GM13976 (cell line): ENCODE results near the gene CARD10.
"Not testable (repeated sequence)": the region's sequence is repeated elsewhere in the genome, so short reads cannot be mapped to it uniquely, and the experiment has no call there.

Experiments used
- DNase-seq: peaks from one replicate; pipeline ENCODE4 v3.0.0; 2012; ENCODE audit warnings: low spot score
- in situ Hi-C: fragments of 300-500 bp; cut with MboI; formaldehyde crosslinking; loops from one replicate; pipeline ENCODE4 v1.12.0; 2022; ENCODE audit warnings: low sequenced_read_pairs, mixed read lengths, inconsistent platforms; ENCODE audit not compliant: unreplicated experiment
- TF ChIP-seq, protein P1 (sequence below): IDR thresholded peaks from 2 replicates; pipeline ENCODE4 v1.5.1; 2012; ENCODE audit warnings: borderline replicate concordance, mild to moderate bottlenecking; ENCODE audit not compliant: insufficient read depth; ENCODE audit errors: extremely low read depth, missing control alignments, control extremely low read depth

Gene CARD10

DNA sequence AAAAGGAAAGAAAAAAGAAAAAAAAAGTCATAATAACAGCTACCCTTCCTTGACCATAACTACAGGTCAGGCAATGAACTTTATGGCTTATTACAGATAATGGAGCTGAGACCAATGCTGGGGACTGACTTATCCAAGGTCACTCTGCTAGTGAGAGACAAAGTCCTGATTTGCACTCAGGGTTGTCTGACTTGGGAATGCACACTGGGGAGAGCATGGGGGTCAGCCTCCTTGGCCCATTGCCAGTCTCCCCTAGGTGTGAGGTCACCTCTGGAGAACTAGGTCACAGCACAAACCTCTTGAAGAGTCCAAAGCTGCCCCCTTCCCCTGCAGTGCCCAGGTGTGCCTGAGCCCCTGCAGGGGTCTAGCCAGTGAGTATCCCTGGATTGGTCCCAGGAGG is 35.8 kb upstream of the CARD10 start:
- TF ChIP-seq, protein P1, sequence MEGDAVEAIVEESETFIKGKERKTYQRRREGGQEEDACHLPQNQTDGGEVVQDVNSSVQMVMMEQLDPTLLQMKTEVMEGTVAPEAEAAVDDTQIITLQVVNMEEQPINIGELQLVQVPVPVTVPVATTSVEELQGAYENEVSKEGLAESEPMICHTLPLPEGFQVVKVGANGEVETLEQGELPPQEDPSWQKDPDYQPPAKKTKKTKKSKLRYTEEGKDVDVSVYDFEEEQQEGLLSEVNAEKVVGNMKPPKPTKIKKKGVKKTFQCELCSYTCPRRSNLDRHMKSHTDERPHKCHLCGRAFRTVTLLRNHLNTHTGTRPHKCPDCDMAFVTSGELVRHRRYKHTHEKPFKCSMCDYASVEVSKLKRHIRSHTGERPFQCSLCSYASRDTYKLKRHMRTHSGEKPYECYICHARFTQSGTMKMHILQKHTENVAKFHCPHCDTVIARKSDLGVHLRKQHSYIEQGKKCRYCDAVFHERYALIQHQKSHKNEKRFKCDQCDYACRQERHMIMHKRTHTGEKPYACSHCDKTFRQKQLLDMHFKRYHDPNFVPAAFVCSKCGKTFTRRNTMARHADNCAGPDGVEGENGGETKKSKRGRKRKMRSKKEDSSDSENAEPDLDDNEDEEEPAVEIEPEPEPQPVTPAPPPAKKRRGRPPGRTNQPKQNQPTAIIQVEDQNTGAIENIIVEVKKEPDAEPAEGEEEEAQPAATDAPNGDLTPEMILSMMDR = no peak
- in situ Hi-C loops = no loop called here
- no peak for DNase-seq

DNA sequence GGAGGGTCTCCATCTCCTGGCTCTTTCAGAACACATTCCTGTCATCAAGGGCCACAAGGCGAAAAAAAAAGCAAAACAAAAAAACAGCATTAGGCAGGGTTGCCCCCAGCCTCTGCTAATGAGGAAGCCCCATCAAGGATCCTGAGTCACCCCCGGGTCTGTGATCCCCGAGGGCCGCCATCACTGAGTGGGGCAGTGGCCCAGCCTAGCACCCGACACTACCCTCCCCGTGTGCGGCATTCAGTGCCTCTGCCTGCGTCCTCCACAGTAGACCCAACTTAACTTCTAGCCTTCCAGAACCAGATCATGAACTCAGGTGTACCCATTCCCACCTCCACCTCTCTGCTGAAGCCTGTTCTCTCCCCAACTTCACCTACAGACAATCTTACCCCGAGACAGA is 34.5 kb upstream of the CARD10 start:
- TF ChIP-seq, protein P1 = no peak
- in situ Hi-C loops = no loop called here
- no peak for DNase-seq

DNA sequence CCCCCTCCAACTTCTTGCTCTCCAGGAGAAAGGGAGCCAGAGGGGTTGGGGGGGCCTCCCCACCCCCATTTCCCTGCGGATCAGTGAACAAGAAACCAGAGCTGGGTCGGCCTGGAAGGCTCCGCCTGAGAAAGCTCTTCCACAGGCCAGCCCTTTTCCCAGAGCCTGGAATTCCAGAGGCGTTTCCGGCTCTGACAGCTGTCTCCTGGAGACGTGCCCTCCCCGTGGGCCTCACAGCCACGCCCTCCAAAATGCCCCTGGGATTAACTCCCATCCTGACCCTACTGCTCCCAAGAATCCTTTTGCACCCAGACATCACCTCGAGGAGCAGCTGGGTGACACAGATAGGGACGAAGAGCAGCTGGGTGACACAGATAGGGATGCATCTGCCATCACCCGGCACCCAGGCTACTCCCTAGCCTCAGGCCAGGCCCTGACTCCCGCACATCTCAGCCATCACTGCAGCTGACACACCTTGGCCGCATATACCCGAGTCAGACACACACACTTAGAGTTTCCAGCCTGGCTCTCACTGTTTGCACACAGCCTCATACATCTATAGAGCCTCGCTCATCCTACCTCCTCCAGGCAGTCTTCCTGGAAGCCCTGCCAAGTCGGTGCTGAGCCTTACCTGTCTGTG is 33.4 kb upstream of the CARD10 start:
- DNase-seq = no peak
- TF ChIP-seq, protein P1 = no peak
- in situ Hi-C loops = no loop called here

DNA sequence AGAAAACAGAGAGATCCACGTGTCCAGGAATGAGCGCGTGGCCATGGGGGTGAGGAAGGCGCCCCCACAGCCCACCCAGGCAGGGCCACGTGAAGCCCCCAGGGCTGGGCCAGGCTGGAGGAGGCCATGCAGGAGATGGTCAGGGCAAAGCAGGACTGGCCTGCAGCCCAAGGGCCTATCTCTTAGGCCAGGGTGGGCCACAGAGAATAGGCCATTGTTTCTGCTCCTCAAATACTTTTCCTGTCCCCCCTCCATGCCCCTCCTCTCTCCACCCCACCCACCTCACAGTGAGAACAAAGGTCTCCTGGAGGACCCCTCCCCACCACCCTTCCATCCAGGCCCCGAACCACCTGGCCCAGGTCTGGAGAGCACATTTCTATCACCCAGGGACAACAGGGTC is 32.8 kb upstream of the CARD10 start:
- TF ChIP-seq, protein P1 = no peak
- DNase-seq = no peak
- in situ Hi-C loops = no loop called here

DNA sequence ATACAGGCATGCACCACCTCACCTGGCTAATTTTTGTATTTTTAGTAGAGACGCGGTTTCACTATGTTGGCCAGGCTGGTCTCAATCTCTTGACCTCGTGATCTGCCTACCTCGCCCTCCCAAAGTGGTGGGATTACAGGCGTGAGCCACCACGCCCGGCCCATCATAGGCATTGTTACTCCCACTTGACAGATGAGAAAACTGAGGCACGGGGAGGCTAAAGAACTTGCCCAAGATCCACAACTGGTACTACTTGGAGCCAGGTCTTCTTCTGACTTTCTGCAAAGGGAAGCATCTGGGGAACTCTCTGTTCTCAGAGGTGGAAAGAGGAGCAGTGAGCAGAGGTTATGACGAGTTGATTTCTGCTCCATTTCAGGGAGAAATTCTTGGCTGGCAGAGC is 31.7 kb upstream of the CARD10 start:
- DNase-seq, in situ Hi-C loops: not testable (repeated sequence)

DNA sequence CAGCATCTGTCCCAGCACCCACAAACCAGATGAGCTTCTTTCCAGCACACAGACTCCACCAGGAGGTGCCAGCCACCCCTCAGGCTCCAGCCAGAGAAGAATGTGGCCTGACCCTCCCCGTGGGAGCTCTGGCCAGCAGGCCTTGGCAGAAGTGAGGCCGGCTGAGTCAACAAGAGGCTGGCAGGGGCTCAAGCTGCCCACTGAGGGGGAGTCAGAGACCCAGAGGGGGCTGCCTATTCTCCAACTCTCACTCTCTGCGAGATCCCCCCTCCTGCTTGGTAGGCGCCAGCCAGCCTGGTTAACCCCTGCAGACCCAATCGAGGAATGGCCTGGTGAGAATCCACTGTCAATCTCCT is 30.5 kb upstream of the CARD10 start:
- DNase-seq = no peak
- TF ChIP-seq, protein P1 = no peak
- in situ Hi-C loops = no loop called here

DNA sequence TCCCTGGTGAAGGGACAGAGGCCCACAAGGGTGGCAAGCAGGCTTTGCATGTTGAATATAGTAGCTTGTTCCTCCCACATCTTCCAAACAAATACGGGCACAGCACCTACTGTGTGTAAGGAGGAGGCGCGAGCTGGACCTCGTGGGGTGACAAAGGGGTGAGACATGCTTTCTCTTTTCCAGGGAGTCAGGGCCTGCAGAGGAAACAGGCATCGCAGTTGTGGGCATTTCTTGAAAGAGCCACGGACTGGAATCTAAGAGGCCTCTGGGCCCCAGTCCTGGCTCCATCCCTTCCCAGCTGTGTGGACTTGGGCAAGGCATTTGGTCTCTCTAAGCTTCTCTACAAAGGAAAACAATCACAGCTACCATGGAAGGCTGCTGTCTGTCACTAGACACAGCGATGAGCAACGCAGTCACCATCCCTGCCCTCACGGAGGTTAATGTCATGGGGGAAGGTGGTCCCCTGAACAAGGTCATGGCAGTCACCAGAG is 28.1 kb upstream of the CARD10 start:
- in situ Hi-C loops = no loop called here
- DNase-seq = no peak
- TF ChIP-seq, protein P1 = no peak
